WTC11 (cell line): Measurements from ENCODE around the gene FGFR2. TPM values are rescaled to one million over a fixed set of nuclear protein-coding genes. Genes with fewer than 3 reads are reported as not detected.

Experiments
- ATAC-seq: fragments of 200-7000 bp; cut with Tn5 transposase; 2 replicates; pipeline ENCODE4 v1.10.0; 2021; ENCODE audit warnings: mild to moderate bottlenecking, moderate library complexity
- CTCF ChIA-PET: fragments of 300-600 bp; sonication (Branson Sonifier 250); formaldehyde crosslinking; loops from one replicate; lab custom pipeline; 2021; ENCODE audit warnings: antibody characterized with exemption; lab: Charles Lee
- POLR2A ChIA-PET: fragments of 350-600 bp; sonication (Branson Sonifier 250); formaldehyde crosslinking; loops from one replicate; lab custom pipeline; 2021; ENCODE audit warnings: antibody characterized with exemption; lab: Charles Lee
- DNase-seq: peaks from one replicate; pipeline ENCODE4 v3.0.0; 2021; ENCODE audit warnings: low spot score
- H3K27ac Mint-ChIP-seq: 2 replicates; pipeline ENCODE4 v1.8.0; 2021; ENCODE audit warnings: mixed read lengths
- H3K27me3 Mint-ChIP-seq: 2 replicates; pipeline ENCODE4 v1.8.0; 2021; ENCODE audit warnings: low read depth, mild to moderate bottlenecking, moderate library complexity, mixed read lengths
- H3K36me3 Mint-ChIP-seq: 2 replicates; pipeline ENCODE4 v1.8.0; 2021; ENCODE audit warnings: mixed read lengths
- H3K4me1 Mint-ChIP-seq: 2 replicates; pipeline ENCODE4 v1.8.0; 2022; ENCODE audit warnings: mixed read lengths
- H3K4me3 Mint-ChIP-seq: 2 replicates; pipeline ENCODE4 v1.8.0; 2021; ENCODE audit warnings: mild to moderate bottlenecking, moderate library complexity, mixed read lengths
- H3K9me3 Mint-ChIP-seq: 2 replicates; pipeline ENCODE4 v1.8.0; 2021; ENCODE audit warnings: mixed read lengths
- ATF6 ChIP-seq: sonication (generic); formaldehyde crosslinking; IDR thresholded peaks from 2 replicates; pipeline ENCODE4 v1.8.1; 2023; ENCODE audit warnings: mild to moderate bottlenecking, missing genetic modification reagents
- CREM ChIP-seq: sonication (generic); formaldehyde crosslinking; IDR thresholded peaks from 2 replicates; pipeline ENCODE4 v1.8.1; 2022; ENCODE audit warnings: mild to moderate bottlenecking, missing genetic modification reagents, moderate library complexity
- ELF4 ChIP-seq: sonication (generic); formaldehyde crosslinking; IDR thresholded peaks from 2 replicates; pipeline ENCODE4 v1.8.1; 2022; ENCODE audit warnings: low read depth, mild to moderate bottlenecking, moderate library complexity, missing genetic modification reagents
- EMX1 ChIP-seq: fragments of 250-450 bp; sonication (Bioruptor Pico); IDR thresholded peaks from 2 replicates; pipeline ENCODE4 v1.8.0; 2021; ENCODE audit warnings: mild to moderate bottlenecking
- ETV6 ChIP-seq: sonication (generic); formaldehyde crosslinking; IDR thresholded peaks from 2 replicates; pipeline ENCODE4 v1.8.1; 2022; ENCODE audit warnings: mild to moderate bottlenecking, missing genetic modification reagents
- FOXJ3 ChIP-seq: sonication (generic); formaldehyde crosslinking; IDR thresholded peaks from 2 replicates; pipeline ENCODE4 v1.9.0; 2021; ENCODE audit warnings: missing genetic modification reagents, mild to moderate bottlenecking, borderline replicate concordance
- FOXP1 ChIP-seq: sonication (generic); formaldehyde crosslinking; IDR thresholded peaks from 2 replicates; pipeline ENCODE4 v1.8.0; 2022; ENCODE audit warnings: missing genetic modification reagents, mild to moderate bottlenecking, moderate library complexity, borderline replicate concordance
- HMGA2 ChIP-seq: fragments of 250-450 bp; sonication (Bioruptor Pico); IDR thresholded peaks from 2 replicates; pipeline ENCODE4 v1.4.0; 2021; ENCODE audit warnings: mild to moderate bottlenecking, moderate library complexity
- SMAD4 ChIP-seq: sonication (generic); formaldehyde crosslinking; IDR thresholded peaks from 2 replicates; pipeline ENCODE4 v1.8.0; 2022; ENCODE audit warnings: mild to moderate bottlenecking, missing genetic modification reagents
- SOX15 ChIP-seq: fragments of 250-450 bp; sonication (Bioruptor Pico); IDR thresholded peaks from 2 replicates; pipeline ENCODE4 v1.9.0; 2021; ENCODE audit warnings: mild to moderate bottlenecking
- TEAD4 ChIP-seq: sonication (generic); formaldehyde crosslinking; IDR thresholded peaks from 2 replicates; pipeline ENCODE4 v1.8.0; 2022; ENCODE audit warnings: mild to moderate bottlenecking, missing genetic modification reagents
- ZNF138 ChIP-seq: sonication (generic); formaldehyde crosslinking; conservative IDR thresholded peaks from 2 replicates; pipeline ENCODE4 v1.8.1; 2022; ENCODE audit warnings: mild to moderate bottlenecking, moderate library complexity, missing genetic modification reagents
- ZNF263 ChIP-seq: sonication (generic); formaldehyde crosslinking; IDR thresholded peaks from 2 replicates; pipeline ENCODE4 v1.8.1; 2022; ENCODE audit warnings: low read depth, mild to moderate bottlenecking, moderate library complexity, missing genetic modification reagents
- ZNF416 ChIP-seq: fragments of 250-450 bp; sonication (Bioruptor Pico); IDR thresholded peaks from 2 replicates; pipeline ENCODE4 v1.9.0; 2021; ENCODE audit warnings: mild to moderate bottlenecking, inconsistent platforms
- total RNA-seq: library from RNA; stranded (reverse); gene quantifications from 3 replicates; pipeline ENCODE4 v1.2.3, GENCODE V29; 2021
- TF ChIP-seq, protein P1 (sequence below): fragments of 250-450 bp; sonication (Bioruptor Pico); IDR thresholded peaks from 2 replicates; pipeline ENCODE4 v1.8.0; 2021; ENCODE audit warnings: mild to moderate bottlenecking
- TF ChIP-seq, protein P2 (sequence below): sonication (generic); formaldehyde crosslinking; IDR thresholded peaks from 2 replicates; pipeline ENCODE4 v1.8.0; 2022; ENCODE audit warnings: mild to moderate bottlenecking, missing genetic modification reagents
- TF ChIP-seq, protein P3 (sequence below): fragments of 250-450 bp; sonication (Bioruptor Pico); IDR thresholded peaks from 2 replicates; pipeline ENCODE4 v1.9.0; 2021; ENCODE audit warnings: mild to moderate bottlenecking, borderline replicate concordance

FGFR2 gene
- total RNA-seq, 1 experiment from 2014 or later: 95.0 TPM

GRCh38 chr10:121448766-121449421 lies 149.3 kb downstream of the FGFR2 start:
- H3K4me3 Mint-ChIP-seq: no peak overlapping the region
- ChIA-PET POLR2A (no interaction called here), CTCF (no interaction called here)
- no peaks in the 10 kb centered on the region for H3K36me3 Mint-ChIP-seq
- H3K9me3 Mint-ChIP-seq: no peaks in the 10 kb centered on the region
- no peaks in the 10 kb centered on the region for H3K4me1 Mint-ChIP-seq
- TF ChIP-seq ATF6 (CRISPR knock-in tag) (no peak), ETV6 (CRISPR knock-in tag) (no peak), ZNF416 (CRISPR knock-in tag) (no peak), FOXP1 (no peak), ELF4 (CRISPR knock-in tag) (no peak), EMX1 (CRISPR knock-in tag) (no peak), TEAD4 (CRISPR knock-in tag) (no peak), ZNF138 (CRISPR knock-in tag) (no peak), SOX15 (CRISPR knock-in tag) (no peak), CREM (CRISPR knock-in tag) (no peak), SMAD4 (no peak), HMGA2 (no peak), ZNF263 (no peak), FOXJ3 (CRISPR knock-in tag) (no peak)
- TF ChIP-seq, protein P1, sequence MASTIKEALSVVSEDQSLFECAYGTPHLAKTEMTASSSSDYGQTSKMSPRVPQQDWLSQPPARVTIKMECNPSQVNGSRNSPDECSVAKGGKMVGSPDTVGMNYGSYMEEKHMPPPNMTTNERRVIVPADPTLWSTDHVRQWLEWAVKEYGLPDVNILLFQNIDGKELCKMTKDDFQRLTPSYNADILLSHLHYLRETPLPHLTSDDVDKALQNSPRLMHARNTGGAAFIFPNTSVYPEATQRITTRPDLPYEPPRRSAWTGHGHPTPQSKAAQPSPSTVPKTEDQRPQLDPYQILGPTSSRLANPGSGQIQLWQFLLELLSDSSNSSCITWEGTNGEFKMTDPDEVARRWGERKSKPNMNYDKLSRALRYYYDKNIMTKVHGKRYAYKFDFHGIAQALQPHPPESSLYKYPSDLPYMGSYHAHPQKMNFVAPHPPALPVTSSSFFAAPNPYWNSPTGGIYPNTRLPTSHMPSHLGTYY (CRISPR knock-in tag): no peak
- TF ChIP-seq, protein P2, sequence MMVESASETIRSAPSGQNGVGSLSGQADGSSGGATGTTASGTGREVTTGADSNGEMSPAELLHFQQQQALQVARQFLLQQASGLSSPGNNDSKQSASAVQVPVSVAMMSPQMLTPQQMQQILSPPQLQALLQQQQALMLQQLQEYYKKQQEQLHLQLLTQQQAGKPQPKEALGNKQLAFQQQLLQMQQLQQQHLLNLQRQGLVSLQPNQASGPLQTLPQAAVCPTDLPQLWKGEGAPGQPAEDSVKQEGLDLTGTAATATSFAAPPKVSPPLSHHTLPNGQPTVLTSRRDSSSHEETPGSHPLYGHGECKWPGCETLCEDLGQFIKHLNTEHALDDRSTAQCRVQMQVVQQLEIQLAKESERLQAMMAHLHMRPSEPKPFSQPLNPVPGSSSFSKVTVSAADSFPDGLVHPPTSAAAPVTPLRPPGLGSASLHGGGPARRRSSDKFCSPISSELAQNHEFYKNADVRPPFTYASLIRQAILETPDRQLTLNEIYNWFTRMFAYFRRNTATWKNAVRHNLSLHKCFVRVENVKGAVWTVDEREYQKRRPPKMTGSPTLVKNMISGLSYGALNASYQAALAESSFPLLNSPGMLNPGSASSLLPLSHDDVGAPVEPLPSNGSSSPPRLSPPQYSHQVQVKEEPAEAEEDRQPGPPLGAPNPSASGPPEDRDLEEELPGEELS (CRISPR knock-in tag): no peak
- TF ChIP-seq, protein P3, sequence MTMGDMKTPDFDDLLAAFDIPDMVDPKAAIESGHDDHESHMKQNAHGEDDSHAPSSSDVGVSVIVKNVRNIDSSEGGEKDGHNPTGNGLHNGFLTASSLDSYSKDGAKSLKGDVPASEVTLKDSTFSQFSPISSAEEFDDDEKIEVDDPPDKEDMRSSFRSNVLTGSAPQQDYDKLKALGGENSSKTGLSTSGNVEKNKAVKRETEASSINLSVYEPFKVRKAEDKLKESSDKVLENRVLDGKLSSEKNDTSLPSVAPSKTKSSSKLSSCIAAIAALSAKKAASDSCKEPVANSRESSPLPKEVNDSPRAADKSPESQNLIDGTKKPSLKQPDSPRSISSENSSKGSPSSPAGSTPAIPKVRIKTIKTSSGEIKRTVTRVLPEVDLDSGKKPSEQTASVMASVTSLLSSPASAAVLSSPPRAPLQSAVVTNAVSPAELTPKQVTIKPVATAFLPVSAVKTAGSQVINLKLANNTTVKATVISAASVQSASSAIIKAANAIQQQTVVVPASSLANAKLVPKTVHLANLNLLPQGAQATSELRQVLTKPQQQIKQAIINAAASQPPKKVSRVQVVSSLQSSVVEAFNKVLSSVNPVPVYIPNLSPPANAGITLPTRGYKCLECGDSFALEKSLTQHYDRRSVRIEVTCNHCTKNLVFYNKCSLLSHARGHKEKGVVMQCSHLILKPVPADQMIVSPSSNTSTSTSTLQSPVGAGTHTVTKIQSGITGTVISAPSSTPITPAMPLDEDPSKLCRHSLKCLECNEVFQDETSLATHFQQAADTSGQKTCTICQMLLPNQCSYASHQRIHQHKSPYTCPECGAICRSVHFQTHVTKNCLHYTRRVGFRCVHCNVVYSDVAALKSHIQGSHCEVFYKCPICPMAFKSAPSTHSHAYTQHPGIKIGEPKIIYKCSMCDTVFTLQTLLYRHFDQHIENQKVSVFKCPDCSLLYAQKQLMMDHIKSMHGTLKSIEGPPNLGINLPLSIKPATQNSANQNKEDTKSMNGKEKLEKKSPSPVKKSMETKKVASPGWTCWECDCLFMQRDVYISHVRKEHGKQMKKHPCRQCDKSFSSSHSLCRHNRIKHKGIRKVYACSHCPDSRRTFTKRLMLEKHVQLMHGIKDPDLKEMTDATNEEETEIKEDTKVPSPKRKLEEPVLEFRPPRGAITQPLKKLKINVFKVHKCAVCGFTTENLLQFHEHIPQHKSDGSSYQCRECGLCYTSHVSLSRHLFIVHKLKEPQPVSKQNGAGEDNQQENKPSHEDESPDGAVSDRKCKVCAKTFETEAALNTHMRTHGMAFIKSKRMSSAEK (CRISPR knock-in tag): no peak
- no peaks in the 10 kb centered on the region for H3K27me3 Mint-ChIP-seq
- DNase-seq (no peak), ATAC-seq (no peak)
- no peak overlapping the region for H3K27ac Mint-ChIP-seq
